ENCODE results near the gene VWA8.

Gene VWA8

DNA sequence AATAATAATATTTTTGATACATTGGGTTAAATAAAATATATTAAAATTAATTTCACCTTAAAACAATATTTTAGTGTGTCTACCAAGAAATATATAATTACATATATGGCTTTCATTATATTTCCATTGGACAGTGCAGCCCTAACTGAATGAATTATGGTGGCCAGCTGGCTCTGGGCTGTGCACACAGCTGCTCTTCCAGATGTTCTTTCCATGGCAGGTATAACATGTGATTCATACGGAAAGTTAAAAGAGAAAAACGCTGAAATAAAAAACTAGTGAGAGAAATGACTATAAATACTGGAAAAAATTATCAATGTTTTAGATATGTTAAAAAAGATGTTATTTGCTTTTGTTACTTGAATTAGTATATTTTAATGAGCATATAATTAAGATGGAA is 287.3 kb downstream of the VWA8 start:
- Histone ChIP-seq H3K4me2 (ENCODE audit: low read length) (no peak overlapping the region), H3K27me3 (ENCODE audit: low read depth, low read length) (no peaks in the 10 kb centered on the region), H3K36me3 (replicated peaks; ENCODE audit: low read depth, low read length) (peaks cover 4% of the 10 kb centered on the region), H3K27ac (ENCODE audit: low read length) (no peak overlapping the region), H4K20me1 (ENCODE audit: insufficient read depth, low read length) (no peaks in the 10 kb centered on the region), H3K9ac (ENCODE audit: low read length) (no peak overlapping the region), H2AFZ (ENCODE audit: low read depth, low read length) (no peak overlapping the region), H3K4me1 (ENCODE audit: low read length) (peaks cover 1% of the 10 kb centered on the region), H3K4me3 (ENCODE audit: low read length) (no peak overlapping the region), H3K9me3 (ENCODE audit: insufficient read depth, low read length) (no peaks in the 10 kb centered on the region), H3K79me2 (ENCODE audit: low read length) (no peaks in the 10 kb centered on the region)
- no peak for TF ChIP-seq EZH2phosphoT487 (IDR thresholded peaks at IDR 0.05; ENCODE audit: low read depth)
- TF ChIP-seq, protein P1, sequence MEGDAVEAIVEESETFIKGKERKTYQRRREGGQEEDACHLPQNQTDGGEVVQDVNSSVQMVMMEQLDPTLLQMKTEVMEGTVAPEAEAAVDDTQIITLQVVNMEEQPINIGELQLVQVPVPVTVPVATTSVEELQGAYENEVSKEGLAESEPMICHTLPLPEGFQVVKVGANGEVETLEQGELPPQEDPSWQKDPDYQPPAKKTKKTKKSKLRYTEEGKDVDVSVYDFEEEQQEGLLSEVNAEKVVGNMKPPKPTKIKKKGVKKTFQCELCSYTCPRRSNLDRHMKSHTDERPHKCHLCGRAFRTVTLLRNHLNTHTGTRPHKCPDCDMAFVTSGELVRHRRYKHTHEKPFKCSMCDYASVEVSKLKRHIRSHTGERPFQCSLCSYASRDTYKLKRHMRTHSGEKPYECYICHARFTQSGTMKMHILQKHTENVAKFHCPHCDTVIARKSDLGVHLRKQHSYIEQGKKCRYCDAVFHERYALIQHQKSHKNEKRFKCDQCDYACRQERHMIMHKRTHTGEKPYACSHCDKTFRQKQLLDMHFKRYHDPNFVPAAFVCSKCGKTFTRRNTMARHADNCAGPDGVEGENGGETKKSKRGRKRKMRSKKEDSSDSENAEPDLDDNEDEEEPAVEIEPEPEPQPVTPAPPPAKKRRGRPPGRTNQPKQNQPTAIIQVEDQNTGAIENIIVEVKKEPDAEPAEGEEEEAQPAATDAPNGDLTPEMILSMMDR (IDR thresholded peaks at IDR 0.05; ENCODE audit: low read depth, low read length) = no peak

DNA sequence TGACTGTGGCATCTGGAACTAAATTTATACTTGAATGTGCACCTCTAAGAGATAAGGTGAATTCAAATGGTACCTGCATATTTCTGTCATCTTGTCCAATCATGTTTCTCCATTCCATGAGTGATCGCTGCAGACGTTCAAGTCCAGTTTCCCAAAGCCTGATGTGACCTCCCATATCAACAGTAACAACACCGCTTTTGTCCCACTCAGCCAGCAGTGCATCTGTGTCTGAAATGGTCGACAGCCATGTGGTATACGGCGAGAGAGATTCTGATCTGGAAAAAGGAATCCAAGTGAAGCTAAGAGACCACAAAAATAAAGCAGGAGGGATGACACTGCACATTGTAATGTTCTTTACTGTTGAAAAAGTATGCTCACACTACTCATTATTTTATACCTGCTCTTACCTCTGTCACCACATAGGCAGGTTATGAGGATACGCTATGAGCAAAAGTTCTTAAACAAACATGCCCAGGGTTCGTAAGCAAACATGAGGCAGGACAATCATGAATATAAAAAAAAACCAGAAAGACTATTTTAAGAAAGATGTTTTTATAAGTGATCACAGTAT is 290.0 kb downstream of the VWA8 start:
- H4K20me1 ChIP-seq (ENCODE audit: insufficient read depth, low read length) = no peaks in the 10 kb centered on the region; the same call in 1 of the 2 replicates
- no peak overlapping the region for H3K4me3 ChIP-seq (ENCODE audit: low read length)
- no peak overlapping the region for H3K27ac ChIP-seq (ENCODE audit: low read length)
- H3K36me3 ChIP-seq (replicated peaks; ENCODE audit: low read depth, low read length) = peaks cover 4% of the 10 kb centered on the region
- H3K4me1 ChIP-seq (ENCODE audit: low read length) = no peaks in the 10 kb centered on the region
- no peaks in the 10 kb centered on the region for H3K9me3 ChIP-seq (ENCODE audit: insufficient read depth, low read length)
- H2AFZ ChIP-seq (ENCODE audit: low read depth, low read length) = no peak overlapping the region
- H3K9ac ChIP-seq (ENCODE audit: low read length) = no peak overlapping the region
- no peaks in the 10 kb centered on the region for H3K79me2 ChIP-seq (ENCODE audit: low read length)
- H3K27me3 ChIP-seq (ENCODE audit: low read depth, low read length) = no peaks in the 10 kb centered on the region
- TF ChIP-seq, protein P1 (IDR thresholded peaks at IDR 0.05; ENCODE audit: low read depth, low read length) = no peak
- TF ChIP-seq EZH2phosphoT487 (IDR thresholded peaks at IDR 0.05; ENCODE audit: low read depth) = no peak
- no peak overlapping the region for H3K4me2 ChIP-seq (ENCODE audit: low read length)

DNA sequence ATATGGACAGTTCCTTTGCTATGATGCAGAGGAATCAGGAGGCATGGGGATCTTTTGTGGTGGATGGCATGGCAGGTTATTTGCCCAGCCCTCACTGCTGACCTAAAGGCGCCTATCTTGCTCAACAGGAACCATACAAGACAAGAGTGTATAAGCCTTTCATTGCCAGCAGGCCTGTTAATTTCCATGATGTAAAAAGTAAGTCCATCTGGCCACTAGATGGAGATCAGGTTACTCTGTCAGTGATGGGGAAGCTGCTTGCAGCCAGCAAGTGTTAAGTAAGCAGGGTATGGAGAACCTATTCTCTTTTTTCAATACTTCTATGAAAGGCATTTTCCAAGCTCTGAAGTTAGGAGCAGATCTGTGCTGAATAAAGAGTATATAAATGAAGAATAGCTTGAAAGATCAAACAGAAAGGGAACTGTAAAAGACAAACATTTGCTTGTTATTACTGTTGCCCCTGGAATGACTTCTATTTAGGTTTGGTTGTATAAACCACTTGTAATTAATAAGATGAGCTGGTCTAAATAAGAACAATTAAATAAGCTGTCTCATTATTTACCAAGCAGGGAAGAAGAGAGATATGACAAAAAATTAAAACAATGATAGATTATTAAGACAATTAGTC is 292.7 kb downstream of the VWA8 start:
- H2AFZ ChIP-seq (ENCODE audit: low read depth, low read length) = no peak overlapping the region
- H4K20me1 ChIP-seq (ENCODE audit: insufficient read depth, low read length) = no peaks in the 10 kb centered on the region; the same call in 1 of the 2 replicates
- no peak overlapping the region for H3K27ac ChIP-seq (ENCODE audit: low read length)
- H3K9me3 ChIP-seq (ENCODE audit: insufficient read depth, low read length) = no peaks in the 10 kb centered on the region
- no peaks in the 10 kb centered on the region for H3K27me3 ChIP-seq (ENCODE audit: low read depth, low read length)
- no peaks in the 10 kb centered on the region for H3K79me2 ChIP-seq (ENCODE audit: low read length)
- TF ChIP-seq, protein P1 (IDR thresholded peaks at IDR 0.05; ENCODE audit: low read depth, low read length) = peak; percentile 90
- no peak for TF ChIP-seq EZH2phosphoT487 (IDR thresholded peaks at IDR 0.05; ENCODE audit: low read depth)
- no peak overlapping the region for H3K4me3 ChIP-seq (ENCODE audit: low read length)
- no peak overlapping the region for H3K9ac ChIP-seq (ENCODE audit: low read length)
- no peak overlapping the region for H3K4me2 ChIP-seq (ENCODE audit: low read length)
- H3K4me1 ChIP-seq (ENCODE audit: low read length) = no peaks in the 10 kb centered on the region
- no peaks in the 10 kb centered on the region for H3K36me3 ChIP-seq (replicated peaks; ENCODE audit: low read depth, low read length)

DNA sequence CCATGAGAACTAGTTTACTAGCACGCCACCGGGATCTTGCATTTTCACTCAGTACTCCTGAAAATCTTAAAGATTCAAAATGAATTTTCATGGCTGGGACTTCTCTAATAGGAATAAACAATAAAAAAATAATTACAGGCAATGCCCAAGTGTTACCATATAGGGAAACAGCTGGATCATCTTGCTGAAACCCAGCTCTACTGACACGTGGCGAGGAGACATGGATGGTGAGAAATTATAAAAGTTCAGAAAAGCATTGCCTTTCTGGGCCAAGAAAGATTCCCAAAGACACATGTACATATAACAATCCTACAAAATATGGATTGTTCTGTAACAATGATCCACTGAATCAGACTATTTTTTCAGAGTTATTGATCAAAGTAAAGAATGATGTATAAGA is 294.3 kb downstream of the VWA8 start:
- no peak overlapping the region for H3K4me3 ChIP-seq (ENCODE audit: low read length)
- H2AFZ ChIP-seq (ENCODE audit: low read depth, low read length) = no peak overlapping the region
- no peaks in the 10 kb centered on the region; the same call in 1 of the 2 replicates for H4K20me1 ChIP-seq (ENCODE audit: insufficient read depth, low read length)
- no peak overlapping the region for H3K9ac ChIP-seq (ENCODE audit: low read length)
- H3K79me2 ChIP-seq (ENCODE audit: low read length) = no peaks in the 10 kb centered on the region
- no peaks in the 10 kb centered on the region for H3K4me1 ChIP-seq (ENCODE audit: low read length)
- H3K36me3 ChIP-seq (replicated peaks; ENCODE audit: low read depth, low read length) = no peaks in the 10 kb centered on the region
- no peak overlapping the region for H3K27ac ChIP-seq (ENCODE audit: low read length)
- H3K4me2 ChIP-seq (ENCODE audit: low read length) = no peak overlapping the region
- H3K27me3 ChIP-seq (ENCODE audit: low read depth, low read length) = no peaks in the 10 kb centered on the region
- TF ChIP-seq EZH2phosphoT487 (IDR thresholded peaks at IDR 0.05; ENCODE audit: low read depth) = no peak
- TF ChIP-seq, protein P1 (IDR thresholded peaks at IDR 0.05; ENCODE audit: low read depth, low read length) = no peak
- no peaks in the 10 kb centered on the region for H3K9me3 ChIP-seq (ENCODE audit: insufficient read depth, low read length)

Data from OCI-LY3 (cell line).